ENCODE results near the gene ERI3.

GRCh38 chr1:44213222-44214112, 141.6 kb downstream of the ERI3 start, which contains the start of gene DMAP1:
- TF ChIP-seq CTCF (IDR thresholded peaks at IDR 0.05; ENCODE audit: insufficient read depth, low read depth, low read length) (no peak), EZH2 (IDR thresholded peaks at IDR 0.05; ENCODE audit: insufficient read depth, low read length) (no peak)
